Astrocyte of the cerebellum (primary cell): ENCODE results near the gene RPS15.

Experiments used
- DNase-seq: peaks from one replicate; pipeline ENCODE4 v3.0.0-alpha.2; 2011; ENCODE audit warnings: low read depth
- H3K4me3 ChIP-seq: 2 replicates; pipeline ENCODE4 v1.5.1; 2011; ENCODE audit warnings: mild to moderate bottlenecking, low read depth, low read length, moderate library complexity
- in situ Hi-C: cut with HindIII; loops from 2 replicates; pipeline ENCODE4 v1.10.0; 2017; ENCODE audit warnings: low sequenced_read_pairs
- TF ChIP-seq, protein P1 (sequence below): IDR thresholded peaks from 2 replicates; pipeline ENCODE4 v1.5.1; 2012; ENCODE audit warnings: low read length, low read depth, moderate library complexity, mild to moderate bottlenecking; ENCODE audit errors: missing control alignments

The RPS15 gene

GRCh38 chr19:1449467-1450442 lies 11.6 kb downstream of the RPS15 start, which contains the start of gene APC2:
Gene APC2, plus strand, starts transcription at chr19:1450121. Its CDS starts 2,881 bp downstream, at chr19:1453002.
- in situ Hi-C loops, result no loop called here
- TF ChIP-seq, protein P1, sequence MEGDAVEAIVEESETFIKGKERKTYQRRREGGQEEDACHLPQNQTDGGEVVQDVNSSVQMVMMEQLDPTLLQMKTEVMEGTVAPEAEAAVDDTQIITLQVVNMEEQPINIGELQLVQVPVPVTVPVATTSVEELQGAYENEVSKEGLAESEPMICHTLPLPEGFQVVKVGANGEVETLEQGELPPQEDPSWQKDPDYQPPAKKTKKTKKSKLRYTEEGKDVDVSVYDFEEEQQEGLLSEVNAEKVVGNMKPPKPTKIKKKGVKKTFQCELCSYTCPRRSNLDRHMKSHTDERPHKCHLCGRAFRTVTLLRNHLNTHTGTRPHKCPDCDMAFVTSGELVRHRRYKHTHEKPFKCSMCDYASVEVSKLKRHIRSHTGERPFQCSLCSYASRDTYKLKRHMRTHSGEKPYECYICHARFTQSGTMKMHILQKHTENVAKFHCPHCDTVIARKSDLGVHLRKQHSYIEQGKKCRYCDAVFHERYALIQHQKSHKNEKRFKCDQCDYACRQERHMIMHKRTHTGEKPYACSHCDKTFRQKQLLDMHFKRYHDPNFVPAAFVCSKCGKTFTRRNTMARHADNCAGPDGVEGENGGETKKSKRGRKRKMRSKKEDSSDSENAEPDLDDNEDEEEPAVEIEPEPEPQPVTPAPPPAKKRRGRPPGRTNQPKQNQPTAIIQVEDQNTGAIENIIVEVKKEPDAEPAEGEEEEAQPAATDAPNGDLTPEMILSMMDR, result no peak
- no peak within 1 kb of the TSS for H3K4me3 ChIP-seq
- no peak for DNase-seq

GRCh38 chr19:1450735-1451731 lies 12.8 kb downstream of the RPS15 start:
- no peak overlapping the region for H3K4me3 ChIP-seq
- DNase-seq, result no peak
- TF ChIP-seq, protein P1, result no peak
- in situ Hi-C loops, result no loop called here

DNA sequence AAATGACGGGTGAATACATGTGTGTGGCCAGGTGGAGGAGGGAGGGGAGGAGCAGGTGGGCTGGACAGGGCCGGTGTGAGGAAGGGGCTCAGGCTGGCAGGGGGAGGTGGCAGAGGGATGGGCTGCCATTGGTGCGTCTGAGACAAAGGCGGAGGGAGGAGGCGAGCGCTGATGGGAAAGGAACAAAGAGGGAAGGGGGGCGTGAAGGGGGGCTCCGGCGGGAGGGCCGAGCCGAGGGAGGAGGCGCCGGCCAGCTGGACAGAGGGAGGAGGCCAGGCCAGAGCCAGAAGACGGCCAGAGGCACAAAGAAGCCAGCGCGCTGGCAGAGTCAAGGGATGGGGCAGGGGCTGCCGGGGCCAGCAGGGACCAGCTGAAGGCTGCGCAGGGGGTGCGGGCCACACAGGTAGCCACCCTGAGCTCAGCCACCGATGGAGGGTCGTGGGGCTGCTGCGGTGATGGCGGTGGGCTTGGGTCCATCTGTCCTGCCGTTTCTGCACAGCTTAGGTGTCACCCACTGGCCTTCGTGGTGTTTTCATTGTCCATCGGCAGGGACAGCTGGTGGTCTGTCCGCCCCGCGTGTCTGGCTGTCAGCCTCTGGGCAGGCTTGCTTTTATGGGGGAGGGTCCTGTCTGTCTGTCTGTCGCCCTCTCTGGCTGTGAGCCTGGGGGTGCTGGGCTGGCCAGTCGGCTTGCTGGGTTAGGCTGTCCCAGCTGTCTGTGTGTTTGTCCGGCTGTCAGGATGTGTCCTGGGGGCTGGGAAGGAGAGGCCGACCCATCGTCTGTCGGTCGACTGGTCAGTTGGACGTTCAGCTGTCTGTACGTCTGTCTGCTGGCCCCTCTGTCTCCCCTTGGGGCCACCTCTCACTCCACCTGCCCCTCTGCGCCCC lies 14.0 kb downstream of the RPS15 start:
- TF ChIP-seq, protein P1, result no peak
- in situ Hi-C loops, result no loop called here
- no peak overlapping the region for H3K4me3 ChIP-seq
- no peak for DNase-seq

DNA sequence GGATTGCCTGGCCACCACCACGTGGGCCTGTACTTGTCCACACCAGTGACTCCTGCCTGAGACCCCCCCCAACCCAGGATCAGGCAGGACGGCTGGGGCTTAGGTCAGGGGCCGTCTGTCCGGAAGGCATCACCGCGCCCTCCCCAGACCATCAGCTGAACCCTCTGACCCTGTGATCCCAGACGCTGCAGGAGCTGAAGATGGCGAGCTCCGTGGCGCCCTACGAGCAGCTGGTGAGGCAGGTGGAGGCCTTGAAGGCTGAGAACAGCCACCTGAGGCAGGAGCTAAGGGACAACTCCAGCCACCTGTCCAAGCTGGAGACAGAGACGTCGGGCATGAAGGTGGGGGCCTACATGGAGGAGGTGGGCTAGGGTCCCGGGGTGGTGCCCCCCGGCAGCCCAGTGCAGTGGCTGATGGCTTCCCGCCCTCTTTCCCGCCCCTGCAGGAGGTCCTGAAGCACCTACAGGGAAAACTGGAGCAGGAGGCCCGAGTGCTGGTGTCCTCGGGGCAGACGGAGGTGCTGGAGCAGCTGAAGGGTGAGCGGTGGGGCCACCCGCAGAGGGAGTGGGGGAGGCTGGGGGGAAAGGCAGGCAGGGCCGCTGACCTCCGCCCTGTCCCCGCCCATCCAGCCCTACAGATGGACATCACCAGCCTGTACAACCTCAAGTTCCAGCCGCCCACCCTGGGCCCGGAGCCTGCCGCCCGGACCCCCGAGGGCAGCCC lies 14.8 kb downstream of the RPS15 start:
- no peak overlapping the region for H3K4me3 ChIP-seq
- TF ChIP-seq, protein P1, result no peak
- no peak for DNase-seq
- in situ Hi-C loops, result no loop called here

DNA sequence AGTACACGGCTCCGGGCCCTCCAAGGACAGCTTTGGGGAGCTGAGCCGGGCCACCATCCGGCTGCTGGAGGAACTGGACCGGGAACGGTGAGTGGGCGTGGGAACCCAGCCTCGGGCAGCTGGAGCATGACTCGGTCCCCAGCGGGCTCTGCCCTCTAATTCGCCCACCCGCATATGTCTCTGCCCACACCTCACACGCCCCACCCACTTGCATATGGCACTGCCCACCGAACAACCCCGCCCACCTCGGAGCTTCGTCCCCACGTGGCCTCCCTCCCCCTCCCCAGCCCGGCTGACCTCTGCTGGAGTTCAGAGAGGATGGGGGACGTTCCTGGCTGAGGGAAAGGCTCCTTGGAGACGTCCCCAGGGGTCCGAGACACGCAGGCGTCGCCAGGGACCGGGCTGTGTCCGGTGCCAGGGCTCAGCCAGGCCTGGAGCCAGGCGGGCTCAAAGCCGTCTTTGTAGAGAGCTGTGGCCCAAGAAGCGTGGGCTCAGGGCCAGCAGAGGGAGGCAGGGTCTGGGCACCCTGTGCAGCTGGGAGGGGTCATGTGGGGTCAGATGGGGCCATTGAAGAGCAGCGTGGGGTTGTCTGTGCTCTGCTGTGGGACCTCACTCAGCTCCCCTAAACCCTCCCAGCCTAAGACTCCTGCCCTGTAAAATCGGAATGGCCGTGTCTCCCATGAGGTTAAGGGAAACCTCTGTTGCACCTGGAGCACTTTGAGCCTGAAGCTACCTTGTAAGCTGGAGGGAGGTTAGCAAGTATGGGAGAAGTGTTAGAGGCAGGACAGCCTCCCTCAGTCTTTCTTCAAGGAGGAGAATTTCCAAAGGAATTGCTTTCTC lies 15.5 kb downstream of the RPS15 start:
- no peak for DNase-seq
- TF ChIP-seq, protein P1, result peak; percentile 21
- in situ Hi-C loops, result no loop called here
- H3K4me3 ChIP-seq, result no peak overlapping the region
